RPMI7951 (cell line): ENCODE results near the gene PRKAA2. TPM values are rescaled to one million over a fixed set of nuclear protein-coding genes. Genes with fewer than 3 reads are reported as not detected.

Source experiments
- DNase-seq: peaks from one replicate; pipeline ENCODE4 v3.0.0-alpha.2; 2012; ENCODE audit warnings: low read depth
- total RNA-seq: library from RNA; depleted of rRNA; stranded (reverse); fragments of >200 nt; shearing (Covaris generic); gene quantifications from 2 replicates; pipeline ENCODE4 v1.2.3, GENCODE V29; 2014

PRKAA2 gene
- total RNA-seq, 1 experiment from 2014 or later, result 0.84 TPM

DNA sequence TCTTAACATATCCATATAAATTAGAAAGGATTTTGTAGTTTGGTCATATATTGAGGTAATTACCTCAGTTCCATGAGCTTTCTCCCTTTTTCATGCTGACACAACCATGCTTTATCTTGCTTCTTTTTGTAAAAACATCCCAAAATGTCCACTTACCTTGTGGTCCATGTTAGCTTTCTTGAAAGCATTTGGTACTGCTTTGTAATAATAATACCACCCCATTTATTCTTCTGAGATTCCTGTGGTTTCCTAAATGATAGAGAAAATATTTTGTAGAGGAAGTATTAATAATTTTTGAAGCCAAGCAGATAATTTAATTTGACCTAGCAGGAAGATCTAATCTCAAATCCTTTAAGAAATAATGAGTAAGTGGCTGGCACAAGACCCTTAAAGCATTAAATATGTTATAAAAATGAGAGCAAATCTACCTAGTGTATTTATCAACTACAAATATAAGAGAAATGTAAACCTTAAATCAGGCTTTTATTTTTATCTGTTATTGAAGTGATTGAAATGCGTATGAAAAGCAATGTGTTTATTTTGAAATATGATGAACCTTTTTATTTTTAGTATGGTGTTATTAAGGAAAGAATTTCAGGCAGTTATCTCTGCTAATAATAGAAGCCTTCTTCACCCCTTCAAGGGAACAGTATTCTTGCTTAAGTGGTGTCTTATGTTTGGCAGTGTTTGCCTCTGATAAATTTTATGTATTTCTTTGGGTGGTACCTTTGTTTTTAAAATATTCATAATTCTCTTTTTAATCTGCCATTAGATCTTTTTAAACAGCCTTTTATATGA lies 9.2 kb downstream of the PRKAA2 start:
- DNase-seq, result no peak

DNA sequence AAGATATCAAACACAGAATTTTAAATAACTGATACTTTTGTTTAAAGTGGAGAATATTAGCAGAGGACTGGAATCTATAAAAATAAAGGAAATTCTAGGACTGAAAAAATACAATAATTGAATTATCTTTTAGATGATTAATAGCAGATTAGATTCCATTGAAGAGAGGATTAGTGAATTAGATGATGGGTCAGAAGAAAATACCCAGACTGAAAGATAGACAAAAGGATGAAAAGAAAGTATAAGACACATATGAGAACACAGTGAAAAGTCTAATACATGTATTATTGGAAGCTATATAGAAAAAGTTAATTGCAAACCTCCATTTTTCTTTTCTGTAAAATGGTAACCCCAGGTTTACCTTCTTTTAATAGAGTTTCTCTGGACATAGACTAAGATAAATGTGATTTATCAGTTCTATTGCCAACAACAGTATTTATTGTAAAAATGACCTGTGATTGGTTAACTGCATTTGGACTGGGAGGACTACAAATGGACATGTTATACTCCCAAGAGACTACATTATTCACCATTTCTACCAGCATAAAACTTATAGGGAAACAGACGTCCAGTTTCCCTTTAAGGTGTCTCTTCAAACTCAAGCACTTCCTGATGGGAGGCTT lies 11.0 kb downstream of the PRKAA2 start:
- no peak for DNase-seq

DNA sequence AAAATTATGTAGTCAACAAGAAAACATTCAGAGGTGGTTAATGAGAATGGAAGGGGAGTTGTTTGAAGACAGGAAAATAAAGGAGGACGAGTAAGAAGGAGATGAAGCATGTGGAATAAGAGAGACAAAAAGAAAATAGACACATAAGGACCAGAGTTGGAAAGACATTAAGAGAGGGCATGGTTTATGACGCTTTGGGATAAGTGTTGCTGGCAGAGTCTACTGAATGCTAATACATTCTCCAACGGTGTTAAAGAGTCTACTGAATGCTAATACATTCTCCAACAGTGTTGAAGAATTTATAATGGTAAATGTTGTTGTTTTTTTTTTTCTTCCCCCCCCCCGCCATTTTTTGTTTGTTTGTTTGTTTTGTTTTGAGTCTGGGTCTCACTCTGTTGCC lies 13.1 kb downstream of the PRKAA2 start:
- no peak for DNase-seq

GRCh38 chr1:56660293-56660692 lies 15.2 kb downstream of the PRKAA2 start:
- no peak for DNase-seq

- no peak for DNase-seq
Measured at GRCh38 chr1:56663846-56664245, 18.7 kb downstream of the PRKAA2 start.

DNA sequence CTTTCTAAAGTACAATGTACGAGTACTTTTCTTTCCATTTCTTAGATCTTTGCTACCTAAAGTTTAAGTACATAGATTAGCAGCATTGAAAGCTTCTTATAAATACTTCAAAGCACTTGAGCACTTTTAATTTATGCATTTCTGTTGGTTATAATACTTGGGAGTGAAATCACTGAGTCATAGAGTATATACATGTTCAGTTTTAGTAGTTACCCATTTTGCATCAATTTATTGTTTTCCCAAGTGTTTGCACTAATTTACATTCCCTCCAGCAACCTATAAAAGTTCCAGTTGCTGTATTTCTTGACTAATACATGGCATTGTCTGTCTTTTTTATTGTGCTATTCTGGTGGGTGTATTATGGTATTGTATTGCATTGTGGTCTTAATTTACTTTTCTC lies 20.3 kb downstream of the PRKAA2 start:
- DNase-seq, result no peak

DNA sequence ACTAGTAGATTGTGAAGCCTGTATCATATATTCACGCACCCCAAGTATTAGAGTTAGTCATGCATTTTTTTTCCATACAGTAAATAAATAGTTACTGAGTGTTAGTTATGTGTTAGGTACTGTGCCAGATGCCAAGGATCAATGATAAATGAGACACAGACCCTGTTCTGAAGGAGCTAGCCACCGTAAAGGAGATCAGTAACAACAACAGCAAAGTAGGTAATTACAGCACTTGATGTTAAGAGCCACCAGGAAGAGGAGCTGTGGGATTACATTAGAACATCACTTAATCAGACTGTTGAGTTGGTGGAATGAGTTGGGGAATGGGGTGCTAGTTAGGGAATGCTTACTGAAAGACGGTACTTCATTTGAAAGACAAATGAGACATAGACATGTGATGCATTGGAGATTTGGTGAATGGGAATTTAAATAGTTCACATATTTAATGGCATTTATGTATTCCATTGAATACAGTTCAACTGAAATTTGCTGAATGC lies 21.0 kb downstream of the PRKAA2 start:
- DNase-seq, result no peak

GRCh38 chr1:56670350-56670749 lies 25.2 kb downstream of the PRKAA2 start:
- DNase-seq, result no peak

- DNase-seq, result no peak
Measured at GRCh38 chr1:56671085-56671484, 26.0 kb downstream of the PRKAA2 start.

DNA sequence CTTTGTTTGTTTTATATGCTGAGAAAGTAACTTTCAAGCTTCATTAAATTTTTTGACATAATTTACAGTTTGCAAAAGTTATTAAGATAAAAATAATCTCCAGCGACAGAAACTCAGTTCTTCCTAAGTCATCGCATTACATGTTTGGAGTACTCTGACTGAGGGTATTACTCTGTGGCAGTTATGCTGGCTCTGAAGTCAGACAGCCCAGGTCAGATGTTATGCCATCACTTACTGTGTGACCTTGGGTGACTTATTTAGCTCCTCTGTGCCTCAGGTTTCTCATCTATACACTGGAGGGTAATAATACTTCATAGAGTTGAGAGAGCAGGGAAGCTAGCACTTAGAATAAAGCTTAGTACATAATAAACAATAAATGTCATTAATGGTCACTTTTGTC lies 26.4 kb downstream of the PRKAA2 start:
- no peak for DNase-seq

DNA sequence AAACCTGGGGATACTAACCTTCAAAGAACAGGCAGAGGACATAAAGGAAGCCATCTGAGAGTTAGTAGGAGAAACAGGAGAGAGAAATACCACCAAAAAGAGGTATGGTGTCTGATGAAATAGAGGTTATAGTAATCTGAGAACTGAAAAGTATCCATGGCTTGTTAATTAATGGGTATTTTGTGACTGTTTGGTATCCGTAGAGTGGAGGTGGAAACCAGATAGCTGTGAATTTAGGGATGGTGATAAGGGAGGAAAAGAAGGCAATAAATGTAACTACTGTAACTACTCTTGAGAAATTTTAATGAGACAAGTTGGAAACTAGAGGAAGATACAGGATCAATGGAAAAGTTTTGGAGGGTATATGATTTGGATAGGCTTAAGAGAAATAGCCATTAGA lies 27.5 kb downstream of the PRKAA2 start:
- DNase-seq, result no peak

GRCh38 chr1:56675763-56676162 lies 30.6 kb downstream of the PRKAA2 start:
- no peak for DNase-seq

DNA sequence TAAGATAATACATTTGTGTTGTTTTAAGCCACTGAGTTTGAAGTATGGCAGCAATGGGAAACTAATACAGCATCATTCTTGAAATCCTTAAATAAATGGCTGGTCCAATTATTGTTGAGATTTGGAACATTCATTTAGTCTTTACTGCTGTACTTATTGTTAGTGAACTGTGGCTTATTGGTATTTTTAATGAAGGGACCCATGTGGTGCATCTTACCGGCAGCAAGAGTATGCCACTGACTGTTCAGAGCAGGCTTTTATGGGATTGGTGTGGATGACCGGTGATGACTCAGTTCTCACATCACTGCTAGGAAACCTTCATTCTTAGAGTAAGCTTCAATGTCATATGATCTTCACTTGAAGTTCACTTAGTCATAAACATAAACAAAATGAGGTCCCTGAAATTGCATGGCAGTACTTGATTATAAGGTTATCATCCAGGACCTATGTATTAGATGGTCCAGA lies 31.5 kb downstream of the PRKAA2 start:
- DNase-seq, result peak; percentile 73

DNA sequence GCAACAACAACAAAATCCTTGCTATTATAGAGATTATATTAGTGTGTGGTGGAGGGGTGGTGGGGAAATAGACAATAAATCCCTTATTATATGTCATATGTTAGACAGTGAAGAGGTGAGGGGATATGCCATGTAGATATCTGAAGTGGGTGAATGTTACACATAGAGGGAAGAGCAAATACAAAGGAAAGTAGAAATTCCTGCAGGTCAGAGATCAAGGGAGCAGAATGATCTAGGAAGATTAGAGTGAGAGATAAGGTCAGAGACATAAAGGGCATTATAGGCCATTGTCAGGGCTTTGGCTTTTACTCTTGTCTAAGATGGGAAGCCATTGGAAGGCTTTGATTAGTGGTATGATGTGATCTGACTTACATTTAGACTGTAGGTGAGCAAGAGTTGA lies 38.5 kb downstream of the PRKAA2 start:
- no peak for DNase-seq

GRCh38 chr1:56686169-56686568 lies 41.1 kb downstream of the PRKAA2 start:
- peak; percentile 20 for DNase-seq

- peak; percentile 81 for DNase-seq
Measured at GRCh38 chr1:56688522-56689026, 43.5 kb downstream of the PRKAA2 start.

- DNase-seq, result no peak
Measured at GRCh38 chr1:56696663-56697062, 51.5 kb downstream of the PRKAA2 start.

DNA sequence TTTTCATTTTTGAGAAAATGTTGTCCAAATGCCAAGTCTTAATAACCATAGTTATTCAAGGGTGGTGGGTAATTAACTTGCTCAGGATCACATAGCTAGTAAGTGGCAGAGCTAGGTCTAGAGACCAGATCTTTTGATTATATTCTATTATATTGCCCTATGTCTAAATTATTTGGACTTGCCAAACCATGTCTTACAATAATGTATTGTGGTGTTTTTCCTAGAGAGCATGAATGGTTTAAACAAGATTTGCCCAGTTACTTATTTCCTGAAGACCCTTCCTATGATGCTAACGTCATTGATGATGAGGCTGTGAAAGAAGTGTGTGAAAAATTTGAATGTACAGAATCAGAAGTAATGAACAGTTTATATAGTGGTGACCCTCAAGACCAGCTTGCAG lies 58.6 kb downstream of the PRKAA2 start:
- no peak for DNase-seq

- DNase-seq, result no peak
Measured at GRCh38 chr1:56707379-56707778, 62.3 kb downstream of the PRKAA2 start.

- DNase-seq, result peak; percentile 56
Measured at GRCh38 chr1:56709269-56709880, 64.3 kb downstream of the PRKAA2 start.

- DNase-seq, result no peak
Measured at GRCh38 chr1:56709995-56710394, 64.9 kb downstream of the PRKAA2 start.

- peak; percentile 67 for DNase-seq
Measured at GRCh38 chr1:56710646-56711045, 65.5 kb downstream of the PRKAA2 start.

DNA sequence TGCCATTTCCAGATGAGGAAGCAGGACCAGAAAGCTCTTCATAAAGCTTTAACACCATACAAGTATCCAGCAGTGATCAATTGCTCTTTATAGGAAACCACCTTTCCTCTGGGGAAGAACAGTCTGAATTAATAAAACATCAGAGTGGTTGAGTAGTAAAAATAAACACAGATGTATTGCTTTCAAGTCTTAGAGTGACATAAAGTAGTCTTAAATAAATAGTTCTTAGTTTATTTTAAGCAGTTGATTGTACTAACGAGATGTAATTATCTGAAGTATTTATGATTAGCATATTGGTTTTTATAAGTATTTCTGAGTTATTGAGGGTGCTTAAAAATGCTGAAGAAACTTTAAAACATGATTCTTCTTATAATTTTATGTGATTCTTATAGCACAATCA lies 67.0 kb downstream of the PRKAA2 start:
- DNase-seq, result no peak
